ENCODE data around the gene IFT81.

- TF ChIP-seq CTCF (IDR thresholded peaks at IDR 0.05) = peak in 1 of 3 experiments; percentile 4
- no peak for TF ChIP-seq POLR2A (IDR thresholded peaks at IDR 0.05)
Measured at GRCh38 chr12:110223777-110224378, 99.7 kb downstream of the IFT81 start.
